GM18508 (cell line): ENCODE data around the gene IFT80.

Experiments
- ATAC-seq: cut with Tn5 transposase; IDR thresholded peaks from one replicate; pipeline ENCODE4 v1.9.1; 2021; ENCODE audit warnings: moderate number of reproducible peaks; ENCODE audit not compliant: insufficient read depth, unreplicated experiment

Gene IFT80

GRCh38 chr3:160399125-160400029, at the start of gene IFT80, which contains the start of gene SMC4:
TSS of gene IFT80 (minus strand) at chr3:160399225. CDS start at chr3:160384600, 14,625 bp downstream.
TSS of gene SMC4 (plus strand) at chr3:160399650. CDS start at chr3:160400827, 1,177 bp downstream.
- peak; percentile 89 for ATAC-seq

- ATAC-seq: no peak
These were observed 48.5 kb upstream of the IFT80 start for GRCh38 chr3:160447544-160447943.

- no peak for ATAC-seq
These were observed 47.6 kb upstream of the IFT80 start for GRCh38 chr3:160446522-160447056.

DNA sequence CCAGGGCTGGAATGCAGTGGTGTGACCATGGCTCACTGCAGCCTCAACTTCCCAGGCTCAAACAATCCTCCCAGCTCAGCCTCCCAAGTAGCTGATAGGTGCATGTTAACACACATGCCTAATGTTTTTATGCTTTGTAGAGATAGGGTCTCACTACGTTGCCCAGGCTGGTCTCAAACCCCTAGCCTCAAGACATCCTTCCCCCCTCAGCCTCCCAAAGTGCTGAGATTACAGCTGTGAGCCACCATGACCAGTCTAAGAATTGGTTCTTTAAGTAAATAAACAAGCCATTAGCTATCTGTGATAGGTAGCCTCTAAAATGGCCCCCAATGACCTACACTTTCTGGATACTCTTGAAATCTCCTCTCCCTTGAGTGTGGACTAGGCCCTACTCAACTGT, 46.8 kb upstream of the IFT80 start:
- ATAC-seq: no peak

DNA sequence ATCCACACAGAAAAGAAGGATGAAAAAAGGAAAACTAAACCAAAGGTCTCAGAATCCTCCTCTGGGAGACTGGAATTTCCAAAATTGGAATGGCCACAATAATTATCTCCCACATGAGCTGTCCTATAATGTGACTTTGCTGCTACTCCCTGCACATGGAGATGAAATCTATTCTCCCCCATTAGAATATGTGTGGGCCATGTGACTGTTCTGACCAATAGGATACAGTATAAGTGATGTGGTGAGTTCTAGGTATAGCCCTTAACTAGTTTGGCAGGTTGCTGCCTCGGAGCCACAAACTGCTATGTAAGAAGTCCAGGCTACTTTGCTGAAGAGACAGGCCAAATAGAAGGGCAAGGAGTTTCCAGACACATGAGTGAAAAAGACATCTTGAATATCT, 45.4 kb upstream of the IFT80 start:
- no peak for ATAC-seq

GRCh38 chr3:160440687-160441086, 41.7 kb upstream of the IFT80 start:
- ATAC-seq: no peak

GRCh38 chr3:160437083-160437455, 38.0 kb upstream of the IFT80 start:
- ATAC-seq: no peak

- ATAC-seq: no peak
These were observed 36.7 kb upstream of the IFT80 start for GRCh38 chr3:160435747-160436146.

- no peak for ATAC-seq
These were observed 36.1 kb upstream of the IFT80 start for GRCh38 chr3:160435095-160435494.

GRCh38 chr3:160434071-160434470, 35.0 kb upstream of the IFT80 start:
- ATAC-seq: no peak

- no peak for ATAC-seq
These were observed 28.9 kb upstream of the IFT80 start for GRCh38 chr3:160427832-160428424.

DNA sequence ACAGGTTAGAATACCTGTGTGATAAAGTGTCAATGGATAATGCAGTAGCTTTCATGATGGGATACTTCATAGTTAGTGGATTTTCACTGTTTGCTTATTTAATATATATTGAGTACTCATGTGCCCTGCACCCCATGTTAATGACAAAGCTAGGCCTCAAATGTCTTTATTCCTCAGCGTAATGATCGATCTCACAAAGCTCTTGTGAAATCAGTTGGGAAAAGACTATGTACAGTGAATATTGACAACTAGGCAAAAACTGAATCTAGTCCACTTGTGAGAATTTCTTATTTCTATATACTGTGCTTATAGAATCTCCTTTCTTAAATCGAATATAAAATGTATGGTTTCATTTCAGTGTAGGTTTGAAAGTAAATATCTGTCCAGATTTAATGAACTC, 18.3 kb upstream of the IFT80 start:
- no peak for ATAC-seq

- no peak for ATAC-seq
These were observed 14.7 kb upstream of the IFT80 start for GRCh38 chr3:160413613-160414248.

DNA sequence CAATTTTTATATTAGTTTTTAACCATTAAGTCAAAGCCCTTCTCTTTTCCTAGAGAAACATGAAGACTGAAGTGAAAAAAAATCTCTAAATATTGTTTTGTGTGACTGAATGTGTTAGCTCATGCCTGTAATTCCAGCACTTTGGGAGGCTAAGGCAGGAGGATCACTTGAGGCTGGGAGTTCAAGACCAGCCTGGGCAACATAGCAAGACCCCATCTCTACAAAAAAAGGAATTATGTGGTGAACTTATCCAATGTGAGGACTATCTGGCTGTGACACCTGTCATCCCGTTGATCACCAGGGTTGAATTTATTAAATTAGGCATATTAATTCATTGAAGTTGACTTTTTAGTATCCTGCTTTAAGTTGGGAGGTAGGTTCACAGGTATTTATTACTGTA, 13.5 kb upstream of the IFT80 start:
- ATAC-seq: no peak

GRCh38 chr3:160409812-160410610, 11.0 kb upstream of the IFT80 start:
- no peak for ATAC-seq

- no peak for ATAC-seq
These were observed 4.9 kb upstream of the IFT80 start for GRCh38 chr3:160403796-160404470.

GRCh38 chr3:160403028-160403545, 4.1 kb upstream of the IFT80 start:
- no peak for ATAC-seq

DNA sequence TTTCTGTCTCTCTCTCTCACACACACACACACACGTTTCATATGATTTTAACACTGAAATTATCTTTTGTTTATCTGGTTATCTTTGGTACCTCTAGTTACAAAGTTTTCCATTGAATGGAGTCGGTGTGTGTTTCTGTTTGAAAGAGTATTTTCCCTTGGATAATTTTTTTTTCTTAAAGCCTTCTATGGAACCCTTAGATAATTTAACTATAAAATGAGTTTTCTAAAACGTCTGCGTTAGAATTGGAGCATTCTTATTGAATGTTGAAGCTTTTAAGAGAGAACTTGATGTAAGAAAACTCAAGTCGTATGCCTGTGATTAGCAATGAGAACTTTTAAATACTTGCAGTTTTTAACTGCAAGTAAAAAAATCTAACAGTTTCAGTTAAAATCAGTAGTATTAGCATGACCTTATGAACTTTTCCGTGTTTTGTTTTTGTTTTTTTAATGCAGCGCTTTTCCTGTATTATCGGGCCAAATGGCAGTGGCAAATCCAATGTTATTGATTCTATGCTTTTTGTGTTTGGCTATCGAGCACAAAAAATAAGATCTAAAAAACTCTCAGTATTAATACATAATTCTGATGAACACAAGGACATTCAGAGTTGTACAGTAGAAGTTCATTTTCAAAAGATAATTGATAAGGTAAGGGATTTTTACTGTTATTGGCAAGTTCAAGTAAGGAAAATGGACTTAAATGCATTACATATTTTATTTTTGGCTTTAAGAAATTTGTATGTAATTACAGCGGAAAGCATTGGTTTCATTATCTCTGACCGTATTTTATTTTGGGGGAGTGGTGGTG, 3.4 kb upstream of the IFT80 start:
- no peak for ATAC-seq
